Measurements from ENCODE around the gene ASB1.

Gene ASB1

GRCh38 chr2:238446371-238446770 is 19.6 kb downstream of the ASB1 start:
- DNase-seq: no peak

- DNase-seq: no peak
These were observed 21.6 kb downstream of the ASB1 start for GRCh38 chr2:238448031-238448955.

DNA sequence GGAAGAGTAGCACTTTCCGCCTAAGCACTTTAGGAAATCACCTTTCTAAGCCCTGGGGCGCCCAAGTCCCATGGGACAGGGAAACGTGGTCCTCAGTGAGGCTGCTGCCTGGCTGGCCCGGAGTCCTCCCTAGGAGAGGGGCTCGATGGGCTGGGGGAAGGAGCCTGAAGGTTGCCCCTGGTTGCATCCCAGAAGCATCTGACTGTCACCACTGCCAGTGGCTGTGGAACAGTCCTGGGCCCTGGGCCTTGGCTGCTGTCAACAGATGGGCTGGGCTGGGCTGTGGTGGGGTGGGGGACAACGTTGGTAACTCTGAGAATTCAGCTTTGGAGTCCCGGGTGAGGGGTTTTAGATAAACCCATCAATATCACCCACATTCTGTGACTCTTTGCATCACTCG is 22.5 kb downstream of the ASB1 start:
- DNase-seq: no peak

DNA sequence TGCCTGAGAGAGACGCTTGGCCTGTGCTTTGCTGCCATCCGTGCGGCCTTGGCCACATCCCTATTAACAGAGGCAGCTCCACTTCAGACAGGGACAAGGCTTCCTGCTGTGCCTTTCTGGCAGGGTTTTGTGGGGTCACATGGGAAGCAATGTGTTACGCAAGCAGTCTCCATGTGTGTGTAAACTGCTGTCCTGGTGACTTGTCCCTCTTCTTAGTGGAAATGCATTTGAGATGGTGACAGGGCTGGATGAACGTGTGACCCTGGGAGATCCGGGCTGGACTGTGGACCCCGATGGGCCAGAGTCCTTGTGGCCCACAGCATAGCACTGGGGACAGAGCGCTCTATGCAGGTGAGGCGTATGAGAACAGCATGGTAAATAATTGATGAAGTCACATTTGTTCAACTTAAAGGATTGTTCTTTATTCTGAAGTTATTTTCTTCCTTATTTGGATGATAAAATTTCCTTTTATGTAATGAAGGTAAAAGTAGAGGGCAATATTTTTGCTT is 23.2 kb downstream of the ASB1 start:
- peak; percentile 19 to 21 for DNase-seq

DNA sequence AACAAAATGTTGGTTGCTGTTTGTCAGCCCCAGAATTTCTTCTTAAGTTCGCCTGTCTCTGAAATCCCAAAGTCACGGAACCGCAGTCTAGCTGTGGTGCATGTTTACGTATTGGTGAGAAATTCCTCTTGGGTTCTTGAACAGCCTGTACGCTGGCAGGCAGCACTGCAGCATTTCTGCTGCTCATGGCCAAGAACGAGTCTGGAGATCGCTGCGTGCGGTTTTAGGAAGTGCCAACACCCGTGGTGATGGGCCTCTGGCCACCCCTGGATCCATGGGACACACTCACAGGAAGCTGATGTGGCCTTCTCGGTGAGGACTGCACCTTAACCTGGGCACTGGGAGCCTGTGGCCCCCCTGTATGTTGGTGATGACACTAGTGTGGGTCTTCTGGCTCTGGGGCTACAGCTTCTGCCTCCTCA is 23.7 kb downstream of the ASB1 start:
- no peak for DNase-seq

DNA sequence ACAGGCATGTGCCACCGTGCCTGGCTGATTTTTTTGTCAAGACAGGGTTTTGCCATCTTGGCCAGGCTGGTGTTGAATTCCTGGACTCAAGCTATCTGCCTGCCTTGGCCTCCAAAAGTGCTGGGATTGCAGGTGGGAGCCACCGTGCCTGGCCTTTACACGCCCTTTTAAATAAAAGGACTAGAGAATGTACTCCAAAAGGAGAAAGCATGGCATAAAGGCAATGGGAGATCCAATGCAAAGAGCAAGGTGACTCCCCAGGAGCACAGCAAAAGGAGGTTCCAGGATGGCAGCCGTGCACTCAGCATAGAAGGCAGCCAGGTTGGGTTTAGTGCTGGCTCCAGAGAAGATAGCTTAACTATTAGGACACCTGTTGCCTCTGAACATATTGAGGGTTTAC is 27.1 kb downstream of the ASB1 start:
- DNase-seq: no peak

DNA sequence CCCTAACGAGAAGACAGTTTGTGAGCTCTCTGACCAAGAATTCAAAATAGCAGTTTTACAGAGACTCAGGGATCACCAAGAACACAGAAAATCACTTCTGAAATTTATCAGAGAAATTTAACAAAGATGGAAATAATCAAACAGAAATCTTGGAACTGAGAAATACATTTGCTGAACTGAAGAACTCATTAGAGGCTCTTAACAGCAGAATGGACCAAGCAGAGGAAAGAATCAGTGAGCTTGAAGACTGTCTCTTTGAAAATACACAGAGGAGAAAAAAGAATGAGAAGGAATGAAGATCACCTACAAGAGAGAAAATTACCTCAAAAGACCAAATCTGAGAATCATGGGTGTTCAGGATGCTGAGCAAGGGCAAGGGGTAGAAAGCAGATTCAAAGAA is 29.7 kb downstream of the ASB1 start:
- DNase-seq: no peak

- DNase-seq: no peak
These were observed 30.5 kb downstream of the ASB1 start for GRCh38 chr2:238456970-238457926.

GRCh38 chr2:238457927-238458324 is 31.2 kb downstream of the ASB1 start:
- no peak for DNase-seq

DNA sequence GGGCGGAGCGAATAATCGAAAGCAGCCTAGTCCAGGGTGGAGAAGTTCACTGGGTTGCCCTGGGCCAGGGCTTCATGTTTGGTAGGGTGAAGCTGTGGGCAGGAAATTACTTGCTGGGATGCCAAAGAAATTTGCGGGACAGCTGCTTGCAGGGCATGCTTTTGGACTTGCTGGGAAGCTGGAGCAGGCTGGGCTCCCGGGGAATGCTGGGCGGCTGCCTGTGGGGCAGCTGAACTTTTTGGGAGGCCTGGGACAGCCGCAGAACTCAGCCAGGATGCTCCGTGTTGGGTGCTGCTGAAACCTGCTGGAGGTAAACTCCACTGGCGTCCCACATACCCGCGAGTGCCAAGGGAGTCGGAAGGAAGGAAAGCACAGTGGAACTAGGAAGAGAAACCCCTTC is 31.9 kb downstream of the ASB1 start:
- DNase-seq: no peak

DNA sequence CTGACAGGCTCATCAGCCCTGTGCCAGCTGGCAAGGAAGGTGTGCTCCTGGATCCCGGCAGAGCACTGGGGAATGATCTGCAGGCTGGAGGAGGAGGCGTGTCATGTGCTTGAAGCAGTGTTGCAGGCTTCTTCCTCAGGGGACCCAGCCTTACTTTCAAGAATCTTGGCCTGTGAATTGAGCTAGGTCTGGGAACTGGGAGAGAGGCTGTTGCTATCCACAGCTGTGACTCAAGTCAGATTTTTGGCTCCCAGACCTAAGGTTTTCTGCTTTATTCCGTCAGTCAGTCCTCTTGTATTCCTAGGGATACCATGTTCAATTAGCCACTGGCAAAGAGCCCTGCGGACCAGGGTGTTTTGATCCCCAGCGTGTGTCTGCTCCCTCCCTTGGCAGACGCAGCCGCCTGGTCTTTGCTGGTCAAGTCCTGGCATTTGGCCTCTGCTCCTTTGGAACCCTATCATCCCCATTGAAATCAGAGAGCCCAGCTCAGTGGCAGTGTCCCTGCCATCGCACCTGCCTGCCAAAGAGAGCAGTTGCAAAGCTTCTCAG is 32.4 kb downstream of the ASB1 start:
- DNase-seq: no peak

DNA sequence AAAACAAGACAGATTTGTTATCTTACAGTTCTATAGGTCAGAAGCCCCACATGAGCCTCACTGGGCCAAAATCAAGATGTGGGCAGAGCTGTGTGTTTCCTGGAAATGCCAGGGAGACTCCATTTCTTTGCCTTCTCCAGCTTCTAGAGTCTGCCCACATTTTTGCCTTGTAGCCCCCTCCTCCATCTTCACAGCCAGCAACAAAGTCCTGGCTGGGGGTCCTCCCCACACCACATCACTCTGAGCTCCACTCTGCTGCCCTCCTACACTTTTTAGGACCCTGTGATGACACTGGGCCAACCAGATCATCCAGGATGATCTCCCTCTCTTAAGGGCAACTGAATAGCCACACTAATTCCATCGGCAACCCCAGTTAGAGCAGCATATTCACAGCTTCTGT is 34.3 kb downstream of the ASB1 start:
- no peak for DNase-seq

- DNase-seq: no peak
These were observed 34.8 kb downstream of the ASB1 start for GRCh38 chr2:238461491-238461890.

DNA sequence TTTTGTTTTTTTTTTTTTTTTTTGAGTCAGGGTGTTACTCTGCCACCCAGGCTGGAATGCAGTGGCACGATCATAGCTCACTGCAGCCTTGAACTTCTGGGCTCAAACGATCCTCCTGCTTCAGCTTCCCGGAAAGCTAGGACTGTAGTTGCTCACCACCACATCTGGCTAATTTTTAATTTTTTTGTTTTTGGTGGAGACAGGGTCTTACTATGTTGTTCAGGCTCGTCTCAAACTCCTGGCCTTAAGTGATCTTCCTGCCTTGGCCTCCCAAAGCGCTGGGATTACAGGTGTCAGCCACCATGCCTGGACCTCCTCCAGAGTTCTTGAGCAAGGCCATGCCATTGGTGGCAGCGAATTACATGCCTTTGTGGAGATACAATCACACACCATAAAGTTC is 35.2 kb downstream of the ASB1 start:
- no peak for DNase-seq

- peak; percentile 37 to 44 for DNase-seq
These were observed 36.2 kb downstream of the ASB1 start for GRCh38 chr2:238462782-238463396.

DNA sequence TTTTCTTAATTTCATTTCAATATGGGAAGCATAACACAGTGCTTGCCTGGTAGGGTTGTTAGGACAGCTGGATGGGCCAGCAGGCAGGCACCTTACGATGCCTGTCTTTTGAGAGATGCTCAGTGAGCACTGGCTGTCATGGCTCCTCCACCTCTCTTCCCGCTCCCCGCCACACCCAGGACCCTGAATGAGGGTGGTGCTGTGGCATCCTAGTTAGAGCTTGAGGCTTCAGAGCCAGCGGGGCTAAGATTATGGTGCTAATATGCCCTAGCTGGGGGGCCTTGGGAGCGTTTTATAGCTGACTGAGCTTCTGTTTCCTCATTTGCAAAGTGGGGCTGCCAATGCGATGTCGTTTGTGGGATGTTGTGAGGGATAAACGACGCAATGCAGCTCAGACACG is 37.7 kb downstream of the ASB1 start:
- DNase-seq: no peak

GRCh38 chr2:238465487-238466242 is 38.9 kb downstream of the ASB1 start:
- DNase-seq: no peak

GRCh38 chr2:238466243-238466756 is 39.6 kb downstream of the ASB1 start:
- no peak for DNase-seq

DNA sequence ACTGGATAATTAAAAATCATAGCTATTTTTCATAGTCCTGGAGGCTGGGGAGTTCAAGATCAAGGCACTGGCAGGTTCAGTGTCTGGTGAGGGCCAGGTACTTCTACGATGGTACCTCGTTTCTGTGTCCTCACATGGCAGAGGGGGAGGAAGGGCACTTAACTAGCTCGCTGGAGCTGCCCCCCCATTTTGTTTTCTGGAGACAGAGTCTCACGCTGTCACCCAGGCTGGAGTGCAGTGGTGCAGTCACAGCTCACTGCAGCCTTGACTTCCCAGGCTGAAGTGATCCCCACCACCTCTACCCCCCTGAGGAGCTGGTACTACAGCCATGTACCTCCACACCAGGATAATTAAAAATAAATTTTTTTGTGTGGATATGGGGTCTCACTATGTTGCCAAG is 40.3 kb downstream of the ASB1 start:
- no peak for DNase-seq

GRCh38 chr2:238467792-238468191 is 41.1 kb downstream of the ASB1 start:
- no peak for DNase-seq

GRCh38 chr2:238469155-238469554 is 42.4 kb downstream of the ASB1 start:
- DNase-seq: no peak

- DNase-seq: no peak
These were observed 46.3 kb downstream of the ASB1 start for GRCh38 chr2:238473014-238473413.
